TTC549 (cell line): ENCODE measurements around the gene EFR3B.
"Not testable (repeated sequence)": the region's sequence is repeated elsewhere in the genome, so short reads cannot be mapped to it uniquely, and the experiment has no call there.

ENCODE experiments used
- FAIRE-seq: peaks from 2 replicates; lab custom pipeline; 2012; peaks lifted over from hg19 to GRCh38; lab: Jason Lieb, UNC

The EFR3B gene

GRCh38 chr2:25041928-25042320 is at the start of gene EFR3B:
Gene EFR3B (plus strand): TSS chr2:25042076. CDS start chr2:25042313, 237 bp downstream.
- no peak for FAIRE-seq

GRCh38 chr2:24993406-24994145 is 48.3 kb upstream of the EFR3B start:
- FAIRE-seq: no peak

- no peak for FAIRE-seq
Measured at GRCh38 chr2:24994146-24994724, 47.6 kb upstream of the EFR3B start.

GRCh38 chr2:24999097-24999496 is 42.8 kb upstream of the EFR3B start:
- FAIRE-seq: not testable (repeated sequence)

- FAIRE-seq: no peak
Measured at GRCh38 chr2:25000036-25000435, 41.8 kb upstream of the EFR3B start.

- no peak for FAIRE-seq
Measured at GRCh38 chr2:25000503-25001324, 41.2 kb upstream of the EFR3B start.

- FAIRE-seq: no peak
Measured at GRCh38 chr2:25001325-25001637, 40.6 kb upstream of the EFR3B start.

GRCh38 chr2:25002066-25002465 is 39.8 kb upstream of the EFR3B start:
- FAIRE-seq: no peak

GRCh38 chr2:25009954-25010353 is 31.9 kb upstream of the EFR3B start:
- no peak for FAIRE-seq

- FAIRE-seq: not testable (repeated sequence)
Measured at GRCh38 chr2:25011342-25011741, 30.5 kb upstream of the EFR3B start.

GRCh38 chr2:25014631-25015030 is 27.2 kb upstream of the EFR3B start:
- no peak for FAIRE-seq

- no peak for FAIRE-seq
Measured at GRCh38 chr2:25018681-25019080, 23.2 kb upstream of the EFR3B start.

- no peak for FAIRE-seq
Measured at GRCh38 chr2:25021791-25022362, 20.0 kb upstream of the EFR3B start.

- no peak for FAIRE-seq
Measured at GRCh38 chr2:25023333-25023732, 18.5 kb upstream of the EFR3B start.

- FAIRE-seq: no peak
Measured at GRCh38 chr2:25025229-25026007, 16.5 kb upstream of the EFR3B start.

GRCh38 chr2:25026008-25026530 is 15.8 kb upstream of the EFR3B start:
- no peak for FAIRE-seq

- no peak for FAIRE-seq
Measured at GRCh38 chr2:25029183-25029554, 12.7 kb upstream of the EFR3B start.

GRCh38 chr2:25030702-25031101 is 11.2 kb upstream of the EFR3B start:
- no peak for FAIRE-seq

- FAIRE-seq: no peak
Measured at GRCh38 chr2:25032094-25032493, 9.8 kb upstream of the EFR3B start.

GRCh38 chr2:25032901-25033300 is 9.0 kb upstream of the EFR3B start:
- FAIRE-seq: no peak

- no peak for FAIRE-seq
Measured at GRCh38 chr2:25034081-25034480, 7.8 kb upstream of the EFR3B start.
